Skeletal muscle tissue (tissue), 2 donors: ENCODE results near the gene WAPL. TPM values are rescaled to one million over a fixed set of nuclear protein-coding genes. Genes with fewer than 3 reads are reported as not detected.

Experiments used
- small RNA-seq: library from RNA; depleted of rRNA; stranded (forward); fragments of <200 nt; gene quantifications from one replicate; pipeline ENCODE3, GENCODE V24; 2014
- total RNA-seq: library from RNA; depleted of rRNA; stranded (reverse); fragments of >200 nt; gene quantifications from one replicate; pipeline ENCODE4 v1.2.3, GENCODE V29; 2014

Gene WAPL
- total RNA-seq, 1 donor from 2014 or later, result 45.4 TPM

Small RNAs within 50 kb of the gene (small RNA-seq; reads per million reads assigned to genes)
- not detected for gene RNU6-780P

Other genes starting within 250 kb of the WAPL start
- gene GRID1, start 155.0 kb downstream of the WAPL start, total RNA-seq, result 2.1 TPM
- not detected for gene OPN4, start 132.8 kb upstream of the WAPL start, total RNA-seq
- gene LDB3, start 146.7 kb upstream of the WAPL start, total RNA-seq, result 87.7 TPM
- 42.3 TPM for gene BMPR1A, start 234.8 kb upstream of the WAPL start, total RNA-seq